ENCODE measurements around the gene FZD7. TPM values are rescaled to one million over a fixed set of nuclear protein-coding genes. Genes with fewer than 3 reads are reported as not detected.

Gene FZD7
- total RNA-seq, 1 experiment from 2014 or later = 14.6 TPM

GRCh38 chr2:202084265-202084664, 50.6 kb downstream of the FZD7 start:
- Histone ChIP-seq H3K9ac (ENCODE audit: low read length) (no peak overlapping the region), H4K20me1 (ENCODE audit: insufficient read depth) (no peaks in the 10 kb centered on the region), H3K9me3 (ENCODE audit: control insufficient read depth in 1 of 2, insufficient read depth in 1 of 2, low read depth in 1 of 2, low read length in 2 of 2) (peaks cover 0 to 3% of the 10 kb centered on the region in 2 experiments; a peak in 1 of 4 replicates), H3K27me3 (ENCODE audit: insufficient read depth, low read length) (no peaks in the 10 kb centered on the region), H3K9me2 (ENCODE audit: insufficient read depth) (no peaks in the 10 kb centered on the region), H3K27ac (ENCODE audit: low read depth, low read length) (no peak overlapping the region), H3K4me3 (replicated peaks in 1 of 2; ENCODE audit: low read depth in 1 of 2, low read length in 2 of 2) (no peak overlapping the region), H3K79me2 (ENCODE audit: insufficient read depth, low read length) (no peaks in the 10 kb centered on the region), H2AFZ (ENCODE audit: low read depth, low read length, poor library complexity, severe bottlenecking) (no peak overlapping the region), H3K4me1 (ENCODE audit: control insufficient read depth in 1 of 2, insufficient read depth in 2 of 2, low read length in 2 of 2) (no peaks in the 10 kb centered on the region), H3K4me2 (ENCODE audit: low read length) (no peak overlapping the region), H3K36me3 (ENCODE audit: control insufficient read depth in 1 of 2, insufficient read depth in 2 of 2, low read length in 2 of 2) (no peaks in the 10 kb centered on the region)
- DNase-seq (ENCODE audit: low read depth, low spot score) (no peak), ATAC-seq (no peak)
- ChIA-PET POLR2A (no interaction called here), RAD21 (ENCODE audit: low non-redundant PET in 1 of 2, low total read pairs in 2 of 2, uncharacterized antibody in 2 of 2, unreplicated experiment in 2 of 2) (no interaction called here), CTCF (no interaction called here)
- no TSS peak for BruUV-seq (replicated peaks)
- no peak for TF ChIP-seq YY1 (IDR thresholded peaks at IDR 0.05; ENCODE audit: extremely low read depth, insufficient replicate concordance, low read depth, low read length)
- no peak for TF ChIP-seq CTCF (IDR thresholded peaks at IDR 0.05 in 2 of 3, conservative IDR thresholded peaks at IDR 0.05 in 1 of 3; ENCODE audit: borderline replicate concordance in 1 of 3, insufficient read depth in 1 of 3, low read depth in 2 of 3, low read length in 2 of 3)
- TF ChIP-seq EGR1 (IDR thresholded peaks at IDR 0.05; ENCODE audit: low read depth) = no peak
- no peak for TF ChIP-seq SRF (IDR thresholded peaks at IDR 0.05; ENCODE audit: low read depth)
- TF ChIP-seq ZBTB33 (IDR thresholded peaks at IDR 0.05; ENCODE audit: extremely low read depth, insufficient replicate concordance, low read length) = no peak
- TF ChIP-seq JUND (IDR thresholded peaks at IDR 0.05) = no peak
- no peak for TF ChIP-seq CEBPB (IDR thresholded peaks at IDR 0.05; ENCODE audit: low read depth)
- no peak for TF ChIP-seq MAX (IDR thresholded peaks at IDR 0.05)
- intact Hi-C loops (cut with micrococcal nuclease) = no loop called here

Other genes starting within 250 kb of the FZD7 start
- not detected for gene CDK15, start 227.3 kb upstream of the FZD7 start, total RNA-seq (2021; ENCODE audit: unreplicated experiment)
- gene KIAA2012, start 39.4 kb downstream of the FZD7 start, total RNA-seq (2021; ENCODE audit: unreplicated experiment) = not detected
- 130 TPM for gene SUMO1, start 204.7 kb downstream of the FZD7 start, total RNA-seq (2021; ENCODE audit: unreplicated experiment)
- gene NOP58, start 231.9 kb downstream of the FZD7 start, total RNA-seq (2021; ENCODE audit: unreplicated experiment) = 136 TPM

All from HCT116 (cell line).